Stimulated activated CD4-positive, alpha-beta T cell treated with anti-CD3 and anti-CD28 coated beads, Interleukin-1b, Interleukin-23, amount 100 ng/mL, for 48 hours (primary cell): ENCODE measurements around the gene GCM1.

Source experiments
- DNase-seq: peaks from one replicate; pipeline ENCODE4 v3.0.0-alpha.2; 2020

The GCM1 gene

DNA sequence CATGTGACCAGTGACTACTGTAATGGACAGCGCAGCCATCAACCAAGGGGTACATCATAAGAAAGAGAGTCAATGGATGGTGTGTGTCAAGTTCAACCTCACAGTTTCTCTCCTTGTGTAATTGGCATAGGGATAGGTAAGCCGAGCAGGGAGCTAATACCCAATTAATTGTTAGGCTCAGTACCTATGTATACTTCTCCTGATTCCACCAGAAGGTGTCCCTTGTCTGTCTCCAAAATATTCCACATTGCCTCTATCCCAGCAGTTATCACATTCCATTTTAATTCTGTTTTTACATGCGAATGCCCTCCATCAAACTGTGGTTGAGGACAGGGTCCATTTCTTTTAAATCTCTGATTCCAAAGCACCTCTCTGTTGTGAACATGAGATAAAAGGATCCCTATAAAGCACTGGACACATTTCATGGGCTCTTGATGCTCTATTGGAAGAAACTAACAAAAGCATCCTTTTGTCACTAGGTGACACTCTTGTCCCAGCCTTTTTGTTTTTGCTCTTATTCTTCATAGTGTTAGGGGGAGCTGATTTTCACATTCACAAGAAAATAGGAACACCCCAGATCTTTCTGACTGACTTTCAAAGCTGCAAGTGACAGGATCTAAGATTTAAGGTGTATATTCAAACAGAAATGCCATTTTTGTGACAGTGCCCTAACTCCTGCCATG, 44.5 kb downstream of the GCM1 start:
- no peak for DNase-seq

DNA sequence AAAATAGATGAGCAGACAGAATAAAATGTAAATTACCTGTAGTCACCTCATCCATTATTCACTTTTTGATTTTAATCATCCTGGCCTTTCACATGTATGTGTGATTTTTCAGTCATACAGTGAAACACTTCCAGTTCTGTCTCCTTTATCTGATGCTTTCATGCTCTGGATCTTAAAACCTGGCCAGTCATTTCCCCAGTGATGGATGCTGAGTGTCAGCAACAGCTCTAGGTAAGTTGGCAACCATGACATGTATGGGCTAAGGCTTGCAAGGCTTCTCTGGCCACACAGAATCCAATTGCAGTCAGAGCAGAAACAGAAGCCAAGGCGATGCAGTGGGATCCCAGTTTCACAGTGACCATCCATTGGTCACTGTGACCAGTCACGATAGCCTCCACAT, 47.6 kb downstream of the GCM1 start:
- no peak for DNase-seq

DNA sequence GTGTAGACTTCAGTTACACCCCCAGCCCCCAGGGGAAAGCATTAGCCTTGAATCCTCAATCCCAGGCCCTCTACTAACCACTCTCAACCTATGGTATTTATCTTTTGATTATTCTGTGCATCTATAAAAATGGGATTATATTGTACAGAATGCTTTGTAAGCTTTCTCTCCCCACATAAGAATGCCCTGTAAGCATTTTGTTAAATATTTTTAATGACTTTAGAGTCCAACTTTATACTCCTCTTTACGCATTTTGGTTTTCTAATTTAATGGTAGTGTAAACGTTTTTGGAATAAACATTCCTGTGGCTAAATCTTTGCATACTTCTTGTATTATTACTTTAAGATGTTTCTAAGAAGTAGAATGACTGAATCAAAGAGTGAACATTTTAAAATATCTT, 48.1 kb downstream of the GCM1 start:
- no peak for DNase-seq

DNA sequence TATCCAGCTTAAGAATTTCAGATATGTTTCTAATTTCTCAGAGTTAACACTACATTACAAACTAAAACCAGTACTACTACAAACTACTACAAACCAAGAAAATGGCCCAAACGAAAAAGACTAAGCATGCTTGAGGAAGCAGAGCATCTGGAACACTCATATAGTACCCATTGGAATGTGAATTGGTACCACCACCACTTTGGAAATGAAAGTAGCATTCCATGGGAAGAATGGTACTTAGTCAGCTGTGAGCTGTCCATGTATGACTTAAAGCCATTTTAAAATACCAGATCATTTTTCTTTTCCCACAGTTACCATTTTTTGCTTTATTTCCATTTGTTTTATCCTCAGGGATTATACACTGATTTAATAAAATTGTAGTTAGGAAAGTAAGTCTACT, 52.9 kb downstream of the GCM1 start:
- DNase-seq = no peak

DNA sequence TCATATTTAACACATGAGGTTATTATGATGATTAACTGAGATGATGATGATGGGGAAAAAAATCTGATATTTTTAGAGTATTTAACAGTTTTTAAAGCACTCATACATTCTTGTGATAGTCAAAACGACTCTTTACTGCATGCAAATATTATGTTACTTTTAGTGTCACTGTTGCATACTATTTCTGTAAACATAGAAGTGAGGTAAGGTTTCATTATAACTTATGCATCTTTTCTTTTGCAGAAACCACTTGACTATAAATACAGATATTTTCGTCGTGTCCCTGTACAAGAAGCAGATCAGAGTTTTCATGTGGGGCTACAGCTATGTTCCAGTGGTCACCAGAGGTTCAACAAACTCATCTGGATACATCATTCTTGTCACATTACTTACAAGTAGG, 53.4 kb downstream of the GCM1 start:
- DNase-seq = no peak

DNA sequence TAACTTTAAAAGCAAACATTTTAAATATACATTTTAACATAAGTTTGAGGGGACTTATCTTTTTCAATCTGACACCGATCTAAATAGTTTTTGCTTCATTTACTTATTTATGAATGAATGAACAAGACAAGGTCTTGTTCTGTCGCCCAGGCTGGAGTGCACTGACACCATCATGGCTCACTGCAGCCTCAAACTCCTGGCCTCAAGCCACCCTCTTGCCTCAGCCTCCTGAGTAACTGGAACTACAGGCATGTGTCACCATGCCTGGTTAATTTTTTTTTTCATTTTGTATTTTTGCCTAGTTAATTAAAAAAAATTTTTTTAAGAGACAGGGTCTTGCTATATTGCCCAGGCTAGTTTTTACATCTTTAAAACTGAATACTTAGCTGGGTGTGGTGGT, 58.1 kb downstream of the GCM1 start:
- DNase-seq = no peak

DNA sequence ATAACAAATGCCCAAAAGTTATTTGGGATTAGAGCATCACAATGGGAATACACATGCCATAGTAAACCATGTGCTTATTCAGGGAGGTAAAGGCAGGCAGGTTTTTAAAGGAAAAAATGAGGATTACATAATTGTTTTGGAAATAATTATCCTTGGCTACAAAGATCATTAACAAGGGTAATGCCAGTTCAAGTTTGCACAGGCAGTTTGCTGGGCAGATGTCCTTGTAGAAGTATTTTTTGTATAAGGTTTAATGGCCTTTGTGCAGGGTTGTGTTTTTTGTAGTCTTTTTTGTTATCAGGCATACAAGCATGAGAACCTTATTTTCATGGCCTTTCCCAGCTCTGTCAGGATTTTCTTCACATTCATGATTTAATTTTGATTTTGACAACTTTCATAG, 58.7 kb downstream of the GCM1 start:
- no peak for DNase-seq

DNA sequence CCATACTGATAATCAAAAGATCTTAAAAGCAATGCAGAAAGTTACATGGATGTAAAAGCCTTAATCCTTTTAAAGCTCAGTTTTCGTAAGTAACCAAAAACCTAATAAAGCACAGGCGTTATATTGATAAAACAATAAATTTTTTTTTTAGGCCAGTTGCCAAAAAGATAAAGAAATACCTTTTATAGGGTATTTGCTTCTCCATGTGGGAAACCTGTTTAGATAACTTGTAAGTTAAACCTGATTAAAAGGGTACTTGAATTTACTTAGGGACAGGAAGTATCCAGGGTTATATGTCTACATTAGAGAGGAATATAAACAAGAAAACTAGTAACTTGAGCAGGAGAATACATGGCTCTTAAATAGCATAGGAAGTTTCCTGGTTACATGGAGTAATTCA, 62.3 kb downstream of the GCM1 start:
- no peak for DNase-seq

DNA sequence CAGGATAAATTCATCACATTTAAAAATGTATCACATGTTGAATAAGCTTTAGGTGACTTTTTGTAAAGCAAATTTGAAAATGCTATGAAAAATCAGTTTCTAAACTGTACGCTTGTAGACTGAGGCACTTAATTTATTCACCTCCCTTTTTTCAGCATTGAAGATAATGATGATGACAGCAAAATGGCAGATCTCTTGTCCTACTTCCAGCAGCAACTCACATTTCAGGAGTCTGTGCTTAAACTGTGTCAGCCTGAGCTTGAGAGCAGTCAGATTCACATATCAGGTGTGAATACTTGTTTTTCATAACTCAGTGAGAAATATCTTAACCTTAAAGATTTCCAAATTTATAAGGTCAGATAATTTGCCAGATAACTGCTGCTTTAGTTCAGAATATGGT, 67.8 kb downstream of the GCM1 start:
- no peak for DNase-seq
